Esophagus (tissue), 2 donors: ENCODE measurements around the gene MRTFB. TPM values are rescaled to one million over a fixed set of nuclear protein-coding genes. Genes with fewer than 3 reads are reported as not detected.

Experiments
- H3K27ac ChIP-seq, 2 donors: one replicate each; pipeline ENCODE4 v1.5.1; 2013; ENCODE audit warnings: low read depth in 2 of 2, mild to moderate bottlenecking in 2 of 2, inconsistent platforms in 1 of 2, low read length in 1 of 2, moderate library complexity in 1 of 2
- H3K27me3 ChIP-seq, 2 donors: one replicate each; pipeline ENCODE4 v1.6.1; 2013; ENCODE audit warnings: low read length in 2 of 2, control low read depth in 1 of 2, mild to moderate bottlenecking in 1 of 2; ENCODE audit not compliant: insufficient read depth in 2 of 2, control insufficient read depth in 1 of 2
- H3K36me3 ChIP-seq, 2 donors: one replicate each; pipeline ENCODE4 v1.6.1; 2013; ENCODE audit warnings: low read length in 1 of 2; ENCODE audit not compliant: control insufficient read depth in 2 of 2, insufficient read depth in 2 of 2
- H3K4me1 ChIP-seq, 2 donors: one replicate each; pipeline ENCODE4 v1.6.1; 2013; ENCODE audit warnings: low read length in 1 of 2; ENCODE audit not compliant: control insufficient read depth in 2 of 2, insufficient read depth in 2 of 2
- H3K4me3 ChIP-seq, 2 donors: one replicate each; pipeline ENCODE4 v1.5.1; 2013; ENCODE audit warnings: low read length in 2 of 2, mild to moderate bottlenecking in 2 of 2, low read depth in 1 of 2, moderate library complexity in 1 of 2
- H3K9me3 ChIP-seq, 2 donors: one replicate each; pipeline ENCODE4 v1.6.1; 2013; ENCODE audit warnings: mild to moderate bottlenecking in 2 of 2, low read depth in 1 of 2, low read length in 1 of 2, moderate library complexity in 1 of 2; ENCODE audit not compliant: control insufficient read depth in 2 of 2, insufficient read depth in 1 of 2
- WGBS, 2 donors: extraction: QIAGEN DNeasy Blood & Tissue Kit; methylation state at CpG; one replicate each; pipeline ENCODE4 v1.1.7; 2013; 5-methylcytosine and 5-hydroxymethylcytosine counted together
- polyA plus RNA-seq, 2 donors: library from polyadenylated mRNA; stranded (reverse); fragments of 200-250 nt; gene quantifications; one replicate each; pipeline ENCODE4 v1.2.3, GENCODE V29; 2013
- donor health status: healthy with polysubstance abuse.
- donor health status: Bipolar disorder and iron deficiency.

Gene MRTFB
- polyA plus RNA-seq, 2 donors = 5.4 to 7.1 TPM

GRCh38 chr16:14315683-14316320 is 244.7 kb downstream of the MRTFB start:
- 82 to 83% methylated on average over 11 of the region's 11 CpGs for WGBS, 2 donors
- Histone ChIP-seq H3K4me1 (peaks cover 0 to 1% of the 10 kb centered on the region in 2 donors), H3K27ac (no peak overlapping the region), H3K9me3 (no peaks in the 10 kb centered on the region), H3K27me3 (no peaks in the 10 kb centered on the region), H3K36me3 (no peaks in the 10 kb centered on the region), H3K4me3 (no peak overlapping the region)

Other genes starting within 250 kb of the MRTFB start
- 1 to 10 TPM; 1.0 to 1.1 TPM for gene ERCC4, start 151.2 kb upstream of the MRTFB start, polyA plus RNA-seq